AG10803 (cell line): ENCODE results near the gene FAM120B.

Experiments
- DNase-seq: peaks from one replicate; pipeline ENCODE4 v3.0.0; 2010; ENCODE audit warnings: low read depth
- H3K4me3 ChIP-seq: 2 replicates; pipeline ENCODE4 v1.5.1; 2011; ENCODE audit warnings: mild to moderate bottlenecking, low read length, control low read depth
- TF ChIP-seq, protein P1 (sequence below): conservative IDR thresholded peaks from 2 replicates; pipeline ENCODE4 v1.5.1; 2011; ENCODE audit warnings: mild to moderate bottlenecking, low read length, control low read depth, inconsistent platforms

The FAM120B gene

DNA sequence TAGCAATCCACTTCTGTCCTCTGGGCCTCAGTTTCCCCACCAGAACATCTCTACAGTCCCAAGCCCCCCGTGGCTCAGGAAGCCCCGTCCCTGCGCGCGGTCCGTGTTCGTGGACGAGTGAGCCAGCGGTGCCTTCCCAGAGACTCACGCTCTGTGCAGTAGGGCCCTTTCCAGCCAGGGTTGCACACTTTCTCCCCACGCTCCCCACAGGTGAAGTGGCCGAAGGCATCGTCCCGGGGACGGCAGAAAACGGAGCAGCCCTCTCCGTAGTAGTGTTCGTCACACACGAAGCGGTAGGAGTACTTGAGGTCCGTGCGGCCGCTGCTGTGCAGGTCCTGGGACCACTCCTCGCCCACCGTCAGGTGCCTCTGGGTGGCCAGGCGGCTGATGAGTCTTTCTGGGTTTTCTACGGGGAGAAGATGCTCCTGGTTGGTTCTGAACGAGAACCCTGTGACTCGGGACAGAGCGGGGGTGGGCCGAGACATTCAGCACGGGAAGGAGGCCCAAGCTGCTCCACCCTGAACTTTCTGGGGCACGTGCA lies 18.4 kb upstream of the FAM120B start:
- H3K4me3 ChIP-seq = no peak overlapping the region
- TF ChIP-seq, protein P1, sequence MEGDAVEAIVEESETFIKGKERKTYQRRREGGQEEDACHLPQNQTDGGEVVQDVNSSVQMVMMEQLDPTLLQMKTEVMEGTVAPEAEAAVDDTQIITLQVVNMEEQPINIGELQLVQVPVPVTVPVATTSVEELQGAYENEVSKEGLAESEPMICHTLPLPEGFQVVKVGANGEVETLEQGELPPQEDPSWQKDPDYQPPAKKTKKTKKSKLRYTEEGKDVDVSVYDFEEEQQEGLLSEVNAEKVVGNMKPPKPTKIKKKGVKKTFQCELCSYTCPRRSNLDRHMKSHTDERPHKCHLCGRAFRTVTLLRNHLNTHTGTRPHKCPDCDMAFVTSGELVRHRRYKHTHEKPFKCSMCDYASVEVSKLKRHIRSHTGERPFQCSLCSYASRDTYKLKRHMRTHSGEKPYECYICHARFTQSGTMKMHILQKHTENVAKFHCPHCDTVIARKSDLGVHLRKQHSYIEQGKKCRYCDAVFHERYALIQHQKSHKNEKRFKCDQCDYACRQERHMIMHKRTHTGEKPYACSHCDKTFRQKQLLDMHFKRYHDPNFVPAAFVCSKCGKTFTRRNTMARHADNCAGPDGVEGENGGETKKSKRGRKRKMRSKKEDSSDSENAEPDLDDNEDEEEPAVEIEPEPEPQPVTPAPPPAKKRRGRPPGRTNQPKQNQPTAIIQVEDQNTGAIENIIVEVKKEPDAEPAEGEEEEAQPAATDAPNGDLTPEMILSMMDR = no peak
- DNase-seq = no peak

- TF ChIP-seq, protein P1 = no peak
- DNase-seq = no peak
- no peak overlapping the region for H3K4me3 ChIP-seq
Measured at GRCh38 chr6:170288852-170289179, 17.7 kb upstream of the FAM120B start.

DNA sequence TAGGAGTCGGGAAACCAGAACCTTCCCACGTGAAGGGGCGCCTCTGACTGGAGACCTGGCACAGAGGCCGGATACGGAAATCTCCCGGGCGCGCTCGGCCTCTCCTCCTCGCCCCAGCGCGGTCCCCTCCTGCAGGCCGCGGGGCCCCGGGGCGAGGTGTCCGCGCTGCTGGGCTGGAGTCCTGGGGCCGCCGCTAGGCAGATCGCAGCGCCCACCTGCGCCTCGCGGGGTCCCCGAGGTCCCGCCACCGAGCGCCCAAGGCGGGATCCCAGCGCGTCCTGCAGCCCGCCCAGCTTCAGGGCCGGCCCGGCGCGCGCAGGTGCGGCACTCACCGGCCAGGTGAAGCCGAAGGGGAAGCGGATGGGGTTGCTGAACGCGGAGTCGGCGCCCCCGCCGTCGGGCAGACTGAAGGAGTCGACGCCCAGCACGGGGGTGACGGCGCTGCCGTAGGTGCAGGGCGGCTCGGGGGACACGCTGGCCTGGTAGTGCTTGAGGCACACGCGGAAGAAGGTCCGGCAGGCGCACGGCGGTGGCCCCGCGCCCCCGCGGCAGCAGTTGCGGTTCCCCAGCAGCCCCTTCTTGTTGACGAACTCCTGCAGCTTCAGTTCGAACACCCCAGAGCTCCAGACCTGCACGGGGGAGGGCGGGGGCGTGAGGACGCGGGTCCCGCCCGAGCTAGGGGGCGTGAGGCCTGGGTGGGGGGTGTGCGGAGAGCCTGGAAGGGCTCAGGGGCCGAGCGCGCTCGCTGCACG lies 17.2 kb upstream of the FAM120B start:
- TF ChIP-seq, protein P1 = no peak
- DNase-seq = no peak

DNA sequence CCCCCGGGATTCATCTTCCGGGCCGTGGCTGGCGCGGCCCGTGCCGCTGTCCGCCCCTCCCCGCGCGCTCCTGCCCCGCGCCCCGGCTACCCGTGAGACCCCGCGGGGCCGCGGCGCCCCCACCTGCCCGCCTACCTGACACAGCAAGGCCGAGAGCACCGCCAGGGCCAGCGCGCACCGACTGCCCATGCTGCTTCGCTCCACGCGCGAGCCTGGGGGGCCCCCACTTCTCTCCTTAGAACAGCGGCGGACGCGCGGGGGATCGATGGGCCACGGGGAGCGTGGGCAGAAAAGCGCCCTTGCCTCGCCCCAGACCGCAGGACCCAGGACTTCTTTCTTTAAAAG lies 16.6 kb upstream of the FAM120B start:
- TF ChIP-seq, protein P1 = no peak
- no peak for DNase-seq
- peak overlapping the region; percentile 70 for H3K4me3 ChIP-seq

More for the DNA sequence above, 17.2 kb upstream of the FAM120B start:
- H3K4me3 ChIP-seq = peak overlapping the region; percentile 70

DNA sequence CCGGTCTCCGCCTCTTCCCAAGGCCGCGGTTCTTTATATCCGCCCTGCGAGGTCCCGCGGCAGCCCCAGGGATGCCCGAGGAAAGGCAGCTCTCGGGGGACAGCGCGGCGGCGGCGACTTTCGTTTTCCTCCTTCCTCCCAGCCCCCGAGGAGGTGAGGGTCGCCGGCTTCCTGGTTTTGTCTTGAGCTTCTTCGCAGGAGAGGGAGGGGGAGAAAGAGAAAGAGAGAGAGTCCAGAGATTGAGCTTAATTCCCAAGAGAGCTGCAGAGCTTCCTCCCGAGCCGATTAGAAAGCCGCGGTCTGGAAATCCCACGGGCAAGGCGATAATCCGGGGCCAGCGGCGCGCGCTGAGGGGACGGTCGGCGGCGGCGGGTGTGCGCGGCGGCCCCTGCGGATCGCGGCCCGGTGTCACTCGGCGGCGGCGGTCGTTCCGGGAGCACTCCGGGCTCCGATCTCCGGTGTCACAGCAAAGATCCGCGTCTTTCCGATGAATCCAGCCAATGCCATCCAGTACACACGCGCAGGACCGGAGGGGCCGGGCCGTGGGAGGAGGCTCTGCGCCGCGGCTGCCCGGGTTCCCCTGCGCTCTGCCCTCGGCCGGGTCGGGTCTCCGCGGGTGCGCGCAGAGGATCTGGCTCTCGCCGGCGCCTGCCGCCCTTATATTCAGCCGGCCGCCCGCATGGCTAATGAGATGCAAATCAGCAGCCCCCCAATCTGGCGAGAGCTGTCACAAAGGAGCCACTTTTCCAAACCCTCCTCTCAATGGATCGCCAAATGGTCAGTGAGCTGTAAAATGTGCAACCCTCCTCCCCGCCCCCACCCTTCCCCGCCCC lies 16.0 kb upstream of the FAM120B start, which contains the start of gene DLL1:
Gene DLL1 (minus strand): TSS at position 783 of the 833 bp plus-strand sequence. CDS start 939 bp downstream, outside the sequence.
- TF ChIP-seq, protein P1 = no peak
- DNase-seq = peak; percentile 40
- H3K4me3 ChIP-seq = peak within 1 kb of the TSS; percentile 70

DNA sequence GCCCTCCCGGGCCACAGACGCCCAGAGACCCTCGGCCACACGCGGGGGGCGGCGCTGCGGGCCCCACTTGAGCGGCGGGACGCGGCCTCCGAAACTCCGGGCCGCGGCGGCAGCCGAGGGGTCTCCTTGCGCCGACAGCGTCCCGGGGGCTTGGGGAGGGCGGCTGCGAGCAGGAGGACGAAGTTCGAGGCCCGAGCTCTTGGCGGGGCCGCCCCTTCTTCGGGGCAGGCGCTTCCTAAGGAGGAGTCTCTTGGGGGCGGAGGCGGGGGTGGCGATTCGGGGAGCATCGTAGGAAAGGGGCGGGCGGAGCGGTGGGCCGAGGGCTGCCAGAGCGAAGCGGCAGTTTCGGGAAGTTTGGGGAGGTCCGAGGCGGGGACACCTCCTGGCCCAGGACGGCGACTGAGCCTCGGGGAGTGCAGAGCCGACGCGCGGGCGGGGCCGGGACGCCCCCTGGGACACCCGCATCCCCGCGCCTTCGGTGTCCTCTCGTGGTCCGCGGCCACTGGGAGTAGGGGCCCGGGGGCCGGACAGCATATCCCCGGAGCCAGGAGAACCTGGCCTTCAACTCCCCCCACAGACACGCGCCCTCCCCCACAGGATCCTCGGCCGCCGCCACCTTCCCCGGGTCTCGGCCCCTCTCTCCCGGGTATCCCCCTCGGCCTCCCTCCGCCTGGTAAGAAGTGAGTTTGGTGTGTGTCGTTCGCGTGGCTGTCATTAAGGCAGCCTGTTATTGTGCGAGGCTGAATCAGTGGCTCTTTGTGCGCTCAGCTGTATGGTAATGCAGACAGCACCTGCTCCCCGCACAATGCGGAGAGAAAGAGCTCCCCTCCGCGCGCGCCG lies 15.1 kb upstream of the FAM120B start:
- TF ChIP-seq, protein P1 = no peak; the same call in 1 of the 2 replicates
- peak overlapping the region; percentile 70 for H3K4me3 ChIP-seq
- peak; percentile 32 for DNase-seq
